MM.1S (cell line): ENCODE data around the gene PLA2G6.
"Not testable (repeated sequence)": the region's sequence is repeated elsewhere in the genome, so short reads cannot be mapped to it uniquely, and the experiment has no call there.

ENCODE experiments used
- DNase-seq: peaks from one replicate; pipeline ENCODE4 v3.0.0-alpha.2; 2015
- H2AFZ ChIP-seq: fragments of 300-600 bp; sonication (generic); 2 replicates; pipeline ENCODE4 v1.6.0; 2016; ENCODE audit warnings: antibody characterized with exemption, low read length
- H3F3A ChIP-seq: fragments of 300-600 bp; sonication (generic); 2 replicates; pipeline ENCODE4 v1.6.1; 2016; ENCODE audit warnings: mild to moderate bottlenecking, antibody characterized with exemption, low read length, moderate library complexity, mixed read lengths; ENCODE audit not compliant: insufficient read depth
- H3K27ac ChIP-seq: fragments of 300-600 bp; sonication (generic); 2 replicates; pipeline ENCODE4 v1.5.1; 2016; ENCODE audit warnings: mild to moderate bottlenecking, low read length
- H3K27me3 ChIP-seq: fragments of 300-600 bp; sonication (generic); replicated peaks from 2 replicates; pipeline ENCODE4 v1.6.0; 2016; ENCODE audit warnings: low read length; ENCODE audit not compliant: insufficient read depth
- H3K36me3 ChIP-seq: fragments of 300-600 bp; sonication (generic); replicated peaks from 2 replicates; pipeline ENCODE4 v1.6.1; 2016; ENCODE audit warnings: mild to moderate bottlenecking, low read length, mixed read lengths; ENCODE audit not compliant: insufficient read depth
- H3K4me1 ChIP-seq: fragments of 300-600 bp; sonication (generic); 2 replicates; pipeline ENCODE4 v1.6.1; 2016; ENCODE audit warnings: low read length, mixed read lengths
- H3K4me2 ChIP-seq: fragments of 300-600 bp; sonication (generic); 2 replicates; pipeline ENCODE4 v1.6.0; 2016; ENCODE audit warnings: low read depth, low read length
- H3K4me3 ChIP-seq: fragments of 300-600 bp; sonication (generic); 2 replicates; pipeline ENCODE4 v1.5.1; 2016; ENCODE audit warnings: low read length, mixed read lengths
- H3K79me2 ChIP-seq: fragments of 300-600 bp; sonication (generic); 2 replicates; pipeline ENCODE4 v1.6.1; 2016; ENCODE audit warnings: mixed run types, low read length, mixed read lengths
- H3K9ac ChIP-seq: fragments of 300-600 bp; sonication (generic); 2 replicates; pipeline ENCODE4 v1.6.1; 2016; ENCODE audit warnings: low read length, mixed read lengths
- H3K9me2 ChIP-seq: fragments of 300-600 bp; sonication (generic); replicated peaks from 2 replicates; pipeline ENCODE4 v1.6.1; 2016; ENCODE audit warnings: mild to moderate bottlenecking, low read length, mixed read lengths; ENCODE audit not compliant: insufficient read depth
- H3K9me3 ChIP-seq: fragments of 300-600 bp; sonication (generic); replicated peaks from 2 replicates; pipeline ENCODE4 v1.6.1; 2016; ENCODE audit warnings: mild to moderate bottlenecking, low read length, mixed read lengths; ENCODE audit not compliant: insufficient read depth
- H4K20me1 ChIP-seq: fragments of 300-600 bp; sonication (generic); 2 replicates; pipeline ENCODE4 v1.6.1; 2016; ENCODE audit warnings: mild to moderate bottlenecking, low read length, moderate library complexity, mixed read lengths; ENCODE audit not compliant: insufficient read depth
- EZH2 ChIP-seq: fragments of 300-600 bp; sonication (generic); optimal IDR thresholded peaks from 2 replicates; pipeline ENCODE3; 2017; ENCODE audit warnings: low read depth, mild to moderate bottlenecking, antibody characterized with exemption, low read length, mixed read lengths
- EZH2phosphoT487 ChIP-seq: fragments of 300-600 bp; sonication (generic); IDR thresholded peaks from 2 replicates; pipeline ENCODE4 v1.6.1; 2018; ENCODE audit warnings: antibody characterized with exemption, low read length
- TF ChIP-seq, protein P1 (sequence below): fragments of 300-600 bp; sonication (generic); IDR thresholded peaks from 2 replicates; pipeline ENCODE4 v1.5.1; 2016; ENCODE audit warnings: antibody characterized with exemption, low read length, mixed read lengths

Gene PLA2G6

DNA sequence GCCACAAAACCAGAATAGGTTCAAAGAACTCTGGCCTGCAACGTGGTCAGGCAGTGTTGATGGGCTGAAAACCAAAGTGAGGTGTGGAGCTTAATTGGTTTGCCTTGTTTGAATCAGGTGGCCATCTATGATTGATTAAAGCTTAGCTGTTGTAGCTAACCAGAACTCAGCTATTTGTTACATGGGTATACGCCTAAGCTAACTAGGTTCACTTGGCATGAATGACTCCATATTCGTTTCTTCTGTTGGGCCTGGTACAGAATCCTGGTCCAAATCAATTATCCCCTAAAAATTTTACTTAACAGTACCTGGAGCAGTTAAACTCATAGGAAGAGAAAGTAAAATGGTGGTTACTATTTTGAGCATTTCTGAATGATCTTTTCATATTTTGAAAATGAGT, 63.4 kb downstream of the PLA2G6 start:
- H3K9me3 ChIP-seq, result no peaks in the 10 kb centered on the region
- no peak overlapping the region for H3K27ac ChIP-seq
- TF ChIP-seq, protein P1, sequence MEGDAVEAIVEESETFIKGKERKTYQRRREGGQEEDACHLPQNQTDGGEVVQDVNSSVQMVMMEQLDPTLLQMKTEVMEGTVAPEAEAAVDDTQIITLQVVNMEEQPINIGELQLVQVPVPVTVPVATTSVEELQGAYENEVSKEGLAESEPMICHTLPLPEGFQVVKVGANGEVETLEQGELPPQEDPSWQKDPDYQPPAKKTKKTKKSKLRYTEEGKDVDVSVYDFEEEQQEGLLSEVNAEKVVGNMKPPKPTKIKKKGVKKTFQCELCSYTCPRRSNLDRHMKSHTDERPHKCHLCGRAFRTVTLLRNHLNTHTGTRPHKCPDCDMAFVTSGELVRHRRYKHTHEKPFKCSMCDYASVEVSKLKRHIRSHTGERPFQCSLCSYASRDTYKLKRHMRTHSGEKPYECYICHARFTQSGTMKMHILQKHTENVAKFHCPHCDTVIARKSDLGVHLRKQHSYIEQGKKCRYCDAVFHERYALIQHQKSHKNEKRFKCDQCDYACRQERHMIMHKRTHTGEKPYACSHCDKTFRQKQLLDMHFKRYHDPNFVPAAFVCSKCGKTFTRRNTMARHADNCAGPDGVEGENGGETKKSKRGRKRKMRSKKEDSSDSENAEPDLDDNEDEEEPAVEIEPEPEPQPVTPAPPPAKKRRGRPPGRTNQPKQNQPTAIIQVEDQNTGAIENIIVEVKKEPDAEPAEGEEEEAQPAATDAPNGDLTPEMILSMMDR, result no peak
- no peak for TF ChIP-seq EZH2
- no peak for TF ChIP-seq EZH2phosphoT487
- H3K9ac ChIP-seq, result no peak overlapping the region
- H3K9me2 ChIP-seq, result no peaks in the 10 kb centered on the region
- H2AFZ ChIP-seq, result no peak overlapping the region
- DNase-seq, result no peak
- no peaks in the 10 kb centered on the region for H4K20me1 ChIP-seq
- no peak overlapping the region for H3K4me2 ChIP-seq
- H3K27me3 ChIP-seq, result no peaks in the 10 kb centered on the region
- no peaks in the 10 kb centered on the region for H3K79me2 ChIP-seq
- H3K36me3 ChIP-seq, result no peaks in the 10 kb centered on the region
- no peaks in the 10 kb centered on the region; the same call in 1 of the 2 replicates for H3K4me1 ChIP-seq
- H3K4me3 ChIP-seq, result no peak overlapping the region
- H3F3A ChIP-seq, result no peaks in the 10 kb centered on the region

DNA sequence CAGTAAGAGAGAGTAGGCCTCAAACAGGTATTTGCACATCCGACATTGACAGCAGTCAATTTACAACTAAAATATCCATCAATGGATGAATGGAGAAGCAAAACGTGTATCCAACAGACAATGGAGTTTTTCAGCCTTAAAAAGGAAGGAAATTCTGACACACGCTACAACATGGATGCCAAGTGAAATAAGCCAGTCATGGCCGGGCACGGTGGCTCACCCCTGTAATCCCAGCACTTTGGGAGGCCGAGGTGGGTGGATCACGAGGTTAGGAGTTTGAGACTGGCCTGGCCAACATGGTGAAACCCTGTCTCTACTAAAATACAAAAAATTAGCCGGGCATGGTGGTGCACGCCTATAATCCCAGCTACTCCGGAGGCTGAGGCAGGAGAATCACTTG, 64.1 kb downstream of the PLA2G6 start:
- H3K4me1 ChIP-seq, H3K4me3 ChIP-seq, H3K27ac ChIP-seq, H2AFZ ChIP-seq, H4K20me1 ChIP-seq, H3K9me3 ChIP-seq, H3K4me2 ChIP-seq, H3K36me3 ChIP-seq, H3K79me2 ChIP-seq, H3K9ac ChIP-seq, DNase-seq, H3K27me3 ChIP-seq, H3F3A ChIP-seq, H3K9me2 ChIP-seq: not testable (repeated sequence)

DNA sequence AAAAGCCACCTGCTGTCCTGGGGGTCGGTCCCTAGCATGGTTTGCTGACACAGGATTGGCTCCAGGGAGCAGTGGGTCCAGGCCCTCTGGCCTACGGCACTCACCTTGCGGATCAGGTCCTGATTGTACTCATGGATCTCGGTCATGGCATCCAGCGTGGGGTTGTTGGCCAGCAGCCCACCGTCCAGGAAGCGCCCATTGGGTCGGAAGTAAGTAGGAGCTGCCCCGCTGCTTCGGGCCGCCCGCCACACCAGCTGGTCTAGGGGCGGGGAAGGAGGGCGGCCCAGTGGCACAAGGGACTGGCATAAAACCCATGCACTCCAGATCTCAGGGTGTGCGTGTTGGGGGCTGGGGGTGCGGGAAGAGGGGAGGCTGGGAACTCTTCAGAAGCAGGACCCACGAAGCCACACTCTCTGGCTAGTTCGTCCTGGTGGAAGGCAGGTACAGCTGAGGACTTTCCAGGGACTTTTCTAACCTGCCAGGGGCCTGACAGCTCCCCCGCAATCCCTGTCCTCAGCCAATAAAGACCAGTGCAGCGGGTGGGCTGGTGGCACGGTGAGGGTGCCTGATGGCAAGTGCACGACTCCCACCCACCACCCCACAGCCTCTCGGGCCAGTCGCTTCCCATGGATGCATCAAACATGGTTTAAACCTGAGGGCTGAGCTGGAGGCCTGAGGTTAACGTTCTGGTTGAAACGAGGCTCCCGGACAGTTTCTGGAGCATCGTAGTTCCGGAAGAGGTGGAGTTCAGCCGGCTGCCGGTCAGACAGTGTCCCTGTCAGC, 66.0 kb downstream of the PLA2G6 start:
- Histone ChIP-seq H3K27ac (no peak overlapping the region), H4K20me1 (no peaks in the 10 kb centered on the region), H3K36me3 (no peaks in the 10 kb centered on the region), H2AFZ (no peak overlapping the region), H3K79me2 (no peaks in the 10 kb centered on the region), H3K9me2 (no peaks in the 10 kb centered on the region), H3K9me3 (no peaks in the 10 kb centered on the region), H3K27me3 (no peaks in the 10 kb centered on the region), H3K4me2 (no peak overlapping the region), H3K4me3 (no peak overlapping the region), H3K9ac (no peak overlapping the region), H3K4me1 (no peaks in the 10 kb centered on the region; the same call in 1 of the 2 replicates), H3F3A (no peaks in the 10 kb centered on the region)
- TF ChIP-seq EZH2, result no peak
- TF ChIP-seq EZH2phosphoT487, result no peak
- TF ChIP-seq, protein P1, result no peak
- DNase-seq, result no peak
